Endodermal cell (in vitro differentiated cells): ENCODE results near the gene AHI1. TPM values are rescaled to one million over a fixed set of nuclear protein-coding genes. Genes with fewer than 3 reads are reported as not detected.

Source experiments
- DNase-seq: peaks from one replicate; pipeline ENCODE4 v3.0.0-alpha.2; 2017
- H3K27ac ChIP-seq: 2 replicates; pipeline ENCODE4 v1.5.1; 2013; ENCODE audit warnings: mild to moderate bottlenecking, low read depth, low read length, moderate library complexity
- H3K27me3 ChIP-seq: 2 replicates; pipeline ENCODE4 v1.6.1; 2013; ENCODE audit warnings: mild to moderate bottlenecking, low read length, moderate library complexity; ENCODE audit not compliant: insufficient read depth, control insufficient read depth, poor library complexity, severe bottlenecking
- H3K36me3 ChIP-seq: 2 replicates; pipeline ENCODE4 v1.7.0; 2013; ENCODE audit warnings: mild to moderate bottlenecking, low read length, moderate library complexity; ENCODE audit not compliant: control insufficient read depth, insufficient read depth
- H3K4me1 ChIP-seq: one replicate; pipeline ENCODE4 v1.7.0; 2013; ENCODE audit warnings: low read length; ENCODE audit not compliant: control insufficient read depth, insufficient read depth
- H3K4me3 ChIP-seq: 2 replicates; pipeline ENCODE4 v1.5.1; 2013; ENCODE audit warnings: mild to moderate bottlenecking, low read length, moderate library complexity
- H3K9ac ChIP-seq: 2 replicates; pipeline ENCODE4 v1.6.1; 2013; ENCODE audit warnings: mild to moderate bottlenecking, low read length, moderate library complexity; ENCODE audit not compliant: poor library complexity, severe bottlenecking; ENCODE audit errors: extremely low read depth
- H3K9me3 ChIP-seq: 2 replicates; pipeline ENCODE4 v1.6.1; 2013; ENCODE audit warnings: mild to moderate bottlenecking, low read length, moderate library complexity; ENCODE audit not compliant: control insufficient read depth
- H3K27ac Mint-ChIP-seq: 2 replicates; pipeline ENCODE4 v1.8.0; 2020; ENCODE audit warnings: mixed read lengths
- H3K27me3 Mint-ChIP-seq: 2 replicates; pipeline ENCODE4 v1.8.0; 2021; ENCODE audit warnings: mild to moderate bottlenecking, mixed read lengths; ENCODE audit not compliant: insufficient read depth
- H3K36me3 Mint-ChIP-seq: 2 replicates; pipeline ENCODE4 v1.8.0; 2020; ENCODE audit warnings: low read depth, mixed read lengths
- H3K4me1 Mint-ChIP-seq: 2 replicates; pipeline ENCODE4 v1.8.0; 2020; ENCODE audit warnings: mixed read lengths
- H3K4me3 Mint-ChIP-seq: 2 replicates; pipeline ENCODE4 v1.8.0; 2020; ENCODE audit warnings: mild to moderate bottlenecking, moderate library complexity, mixed read lengths
- H3K9me3 Mint-ChIP-seq: 2 replicates; pipeline ENCODE4 v1.8.0; 2020; ENCODE audit warnings: mild to moderate bottlenecking, mixed read lengths
- CTCF ChIP-seq: fragments of 200-600 bp; sonication (generic); conservative IDR thresholded peaks from 2 replicates; pipeline ENCODE4 v1.5.0; 2021; ENCODE audit warnings: antibody characterized with exemption, mild to moderate bottlenecking
- WGBS, 2 experiments: methylation state at CpG; one replicate each; pipeline versions ENCODE4 v1.1.5 to v1.1.7; 2013; ENCODE audit warnings: missing lambda C conversion rate in 2 of 2, mixed read lengths in 1 of 2; ENCODE audit not compliant: insufficient coverage in 1 of 2, insufficient read length in 1 of 2; 5-methylcytosine and 5-hydroxymethylcytosine counted together
- total RNA-seq, 2 donors: library from RNA; stranded (reverse); fragmentation: NEBNext Ultra II Directional in 1 of 2; extraction: Animal tissue kit (Norgen Biotek cat#: 25700) in 1 of 2; gene quantifications; 2 replicates in 1 of 2; 3 replicates in 1 of 2; pipeline ENCODE4 v1.2.1, GENCODE V29; 2021

The AHI1 gene
- total RNA-seq, 2 donors from 2014 or later, result 24.9 to 34.9 TPM

- Mint-ChIP-seq H3K4me3 (no peak overlapping the region), H3K4me1 (peaks cover 12% of the 10 kb centered on the region), H3K27me3 (peaks cover under 1% of the 10 kb centered on the region), H3K36me3 (no peaks in the 10 kb centered on the region), H3K9me3 (peaks cover 1% of the 10 kb centered on the region), H3K27ac (no peak overlapping the region)
- H3K27ac ChIP-seq, result no peak overlapping the region
- TF ChIP-seq CTCF, result no peak
- peaks cover 7% of the 10 kb centered on the region for H3K27me3 ChIP-seq
- no peak for DNase-seq
- H3K9ac ChIP-seq, result no peak overlapping the region
- no peaks in the 10 kb centered on the region for H3K4me1 ChIP-seq
- H3K9me3 ChIP-seq, result no peaks in the 10 kb centered on the region
- WGBS, 2 experiments, result 96 to 100% methylated on average over 3 to 6 of the region's 6 CpGs
- H3K36me3 ChIP-seq, result no peaks in the 10 kb centered on the region
- H3K4me3 ChIP-seq, result no peak overlapping the region
Observed at GRCh38 chr6:135244805-135245204, 252.7 kb downstream of the AHI1 start.

GRCh38 chr6:135243871-135244796 lies 253.4 kb downstream of the AHI1 start:
- H3K27ac ChIP-seq, result no peak overlapping the region
- no peak overlapping the region for H3K9ac ChIP-seq
- H3K4me1 ChIP-seq, result no peaks in the 10 kb centered on the region
- Mint-ChIP-seq H3K9me3 (no peaks in the 10 kb centered on the region), H3K4me1 (peaks cover 8% of the 10 kb centered on the region), H3K36me3 (no peaks in the 10 kb centered on the region), H3K27me3 (peaks cover 3% of the 10 kb centered on the region), H3K27ac (no peak overlapping the region), H3K4me3 (no peak overlapping the region)
- no peak for TF ChIP-seq CTCF
- no peak for DNase-seq
- peaks cover under 1% of the 10 kb centered on the region for H3K27me3 ChIP-seq
- H3K4me3 ChIP-seq, result no peak overlapping the region
- 93 to 100% methylated on average over 1 to 7 of the region's 7 CpGs for WGBS, 2 experiments
- no peaks in the 10 kb centered on the region for H3K9me3 ChIP-seq
- no peaks in the 10 kb centered on the region for H3K36me3 ChIP-seq

- peaks cover 3% of the 10 kb centered on the region for H3K27me3 Mint-ChIP-seq
- H3K27me3 ChIP-seq, result no peaks in the 10 kb centered on the region
- H3K4me3 Mint-ChIP-seq, result no peak overlapping the region
- H3K9me3 Mint-ChIP-seq, result no peaks in the 10 kb centered on the region
- TF ChIP-seq CTCF, result no peak
- no peak overlapping the region for H3K27ac Mint-ChIP-seq
- H3K27ac ChIP-seq, result no peak overlapping the region
- no peak for DNase-seq
- WGBS, 2 experiments, result 90 to 93% methylated on average over 4 to 5 of the region's 5 CpGs
- H3K4me3 ChIP-seq, result no peak overlapping the region
- no peaks in the 10 kb centered on the region for H3K9me3 ChIP-seq
- no peak overlapping the region for H3K9ac ChIP-seq
- no peaks in the 10 kb centered on the region for H3K4me1 ChIP-seq
- H3K36me3 ChIP-seq, result no peaks in the 10 kb centered on the region
- no peaks in the 10 kb centered on the region for H3K36me3 Mint-ChIP-seq
- peaks cover 16% of the 10 kb centered on the region for H3K4me1 Mint-ChIP-seq
Observed at GRCh38 chr6:135240711-135241110, 256.8 kb downstream of the AHI1 start.
